ENCODE data around the gene ARHGEF2.

GRCh38 chr1:155960081-155960745, 18.1 kb downstream of the ARHGEF2 start:
- TF ChIP-seq CTCF (IDR thresholded peaks at IDR 0.05; ENCODE audit: insufficient read depth, low read length, poor library complexity, severe bottlenecking) = no peak
- TF ChIP-seq EZH2phosphoT487 (conservative IDR thresholded peaks at IDR 0.05; ENCODE audit: low read length) = no peak

All from SU-DHL-6 (cell line).